NCI-H524 treated with DMSO at 0.1 percent for 48 hours (cell line): ENCODE results near the gene KNCN.

Experiments used
- DNase-seq: peaks from one replicate; lab custom pipeline; 2025; lab: John Stamatoyannopoulos, UW

KNCN gene

DNA sequence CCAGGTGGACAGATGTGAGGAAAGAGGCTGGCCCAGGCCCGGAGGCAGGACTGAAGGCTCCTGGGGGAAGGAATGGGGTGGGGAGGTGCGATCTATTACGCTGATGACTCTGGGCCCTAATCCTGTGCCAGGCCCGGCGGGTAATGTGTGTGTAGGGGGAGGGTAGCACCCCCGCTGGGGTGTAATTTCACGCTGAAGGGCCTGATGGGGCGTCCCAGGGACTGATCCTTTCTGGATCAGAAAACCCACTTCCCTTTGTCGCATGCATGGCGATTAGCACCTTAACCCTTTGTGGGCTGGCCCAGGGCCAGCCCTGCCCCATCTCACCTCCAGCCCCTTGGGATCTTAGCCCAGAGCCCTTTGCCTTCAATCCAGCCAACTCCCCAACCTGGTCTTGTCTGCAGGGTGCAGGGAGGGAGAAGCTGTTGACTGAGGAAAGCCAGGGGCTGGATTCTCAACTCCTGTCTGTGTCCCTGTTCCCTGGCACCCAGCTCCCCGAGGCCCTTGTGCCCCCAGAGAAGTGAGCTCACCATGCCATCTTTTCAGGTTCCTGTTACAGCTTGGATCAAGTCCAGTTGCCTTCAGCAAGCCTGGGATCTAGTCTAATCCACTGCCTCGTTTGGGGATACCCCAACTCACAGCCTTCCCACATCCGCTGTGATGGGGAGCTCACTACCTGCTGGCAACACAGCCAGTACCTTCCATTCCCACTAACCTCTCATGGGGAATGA is 26.0 kb downstream of the KNCN start:
- DNase-seq = no peak

DNA sequence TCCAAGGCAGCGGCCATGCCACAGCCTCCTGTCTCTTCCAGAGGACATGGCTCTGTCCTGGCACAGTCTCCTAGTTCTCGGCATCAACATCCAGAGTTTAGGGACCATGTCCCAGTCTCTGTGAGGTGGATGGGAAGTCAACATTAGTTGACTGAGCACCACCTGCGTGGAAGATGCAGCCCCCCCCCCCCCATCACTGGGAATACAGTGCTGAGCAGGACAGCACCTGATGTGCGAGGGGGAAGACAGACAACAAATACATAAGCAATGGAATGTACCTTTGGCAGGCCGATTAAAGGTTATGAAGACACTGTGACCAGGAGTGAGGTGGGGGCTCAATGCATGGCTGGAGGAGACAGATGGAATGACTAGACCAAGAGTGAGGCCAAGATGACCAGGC is 26.6 kb downstream of the KNCN start:
- no peak for DNase-seq

DNA sequence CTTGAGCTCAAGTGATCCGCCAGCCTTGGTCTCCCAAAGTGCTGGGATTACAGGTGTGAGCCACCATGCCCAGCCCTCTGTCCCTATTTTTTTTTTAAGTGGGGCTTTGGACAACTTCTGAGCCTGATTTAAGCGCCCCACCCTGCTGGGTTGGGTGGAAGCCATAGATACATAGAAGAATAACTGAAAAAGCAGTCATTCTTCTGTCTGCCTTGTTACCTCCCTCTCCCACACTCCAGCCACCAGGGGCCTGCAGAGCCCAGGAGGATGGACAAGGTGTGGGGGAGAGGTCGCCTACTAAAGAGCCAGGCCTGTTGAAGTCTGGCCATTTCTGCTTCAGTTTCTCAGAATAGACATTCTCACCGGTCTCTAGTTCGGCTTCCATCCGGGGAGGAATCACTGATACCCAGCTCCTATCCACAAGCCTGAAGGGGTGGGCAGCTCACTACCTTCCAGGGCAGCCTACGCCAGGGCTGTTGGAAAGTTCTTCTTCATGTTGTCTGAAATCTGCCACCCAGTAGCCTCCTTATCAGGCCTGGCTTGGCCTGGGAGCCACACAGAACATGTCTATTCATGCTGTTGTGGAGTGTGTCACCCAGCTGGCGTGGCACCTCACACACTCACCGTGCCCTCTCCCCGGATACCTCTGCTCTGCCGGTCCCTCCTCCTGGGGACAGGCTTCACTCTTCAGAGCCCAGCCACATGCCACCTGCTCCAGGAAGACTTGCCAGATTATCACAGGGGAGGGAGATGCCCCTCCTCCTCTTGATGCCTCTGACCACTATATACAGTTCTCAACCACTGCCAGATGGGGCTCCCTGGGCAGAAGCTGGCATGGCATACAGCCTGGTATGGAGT is 27.7 kb downstream of the KNCN start:
- DNase-seq = peak; percentile 47

DNA sequence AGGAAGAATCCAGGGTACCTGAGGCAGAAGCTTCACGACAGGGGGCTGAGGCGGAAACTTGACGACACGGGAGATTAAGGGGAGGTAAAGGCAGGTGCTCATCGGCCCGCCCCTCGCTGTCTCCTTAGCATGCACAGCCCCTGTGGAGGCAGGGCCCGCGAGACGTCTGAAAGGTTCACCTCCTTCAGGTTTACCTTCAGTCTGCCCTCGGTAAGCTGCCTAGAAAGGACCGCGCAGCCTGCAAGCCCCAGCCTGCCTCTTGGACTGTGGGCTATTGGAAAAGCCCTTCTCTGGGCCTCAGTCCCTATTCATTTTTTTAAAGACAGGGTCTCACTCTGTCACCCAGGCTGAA is 28.5 kb downstream of the KNCN start:
- DNase-seq = no peak

DNA sequence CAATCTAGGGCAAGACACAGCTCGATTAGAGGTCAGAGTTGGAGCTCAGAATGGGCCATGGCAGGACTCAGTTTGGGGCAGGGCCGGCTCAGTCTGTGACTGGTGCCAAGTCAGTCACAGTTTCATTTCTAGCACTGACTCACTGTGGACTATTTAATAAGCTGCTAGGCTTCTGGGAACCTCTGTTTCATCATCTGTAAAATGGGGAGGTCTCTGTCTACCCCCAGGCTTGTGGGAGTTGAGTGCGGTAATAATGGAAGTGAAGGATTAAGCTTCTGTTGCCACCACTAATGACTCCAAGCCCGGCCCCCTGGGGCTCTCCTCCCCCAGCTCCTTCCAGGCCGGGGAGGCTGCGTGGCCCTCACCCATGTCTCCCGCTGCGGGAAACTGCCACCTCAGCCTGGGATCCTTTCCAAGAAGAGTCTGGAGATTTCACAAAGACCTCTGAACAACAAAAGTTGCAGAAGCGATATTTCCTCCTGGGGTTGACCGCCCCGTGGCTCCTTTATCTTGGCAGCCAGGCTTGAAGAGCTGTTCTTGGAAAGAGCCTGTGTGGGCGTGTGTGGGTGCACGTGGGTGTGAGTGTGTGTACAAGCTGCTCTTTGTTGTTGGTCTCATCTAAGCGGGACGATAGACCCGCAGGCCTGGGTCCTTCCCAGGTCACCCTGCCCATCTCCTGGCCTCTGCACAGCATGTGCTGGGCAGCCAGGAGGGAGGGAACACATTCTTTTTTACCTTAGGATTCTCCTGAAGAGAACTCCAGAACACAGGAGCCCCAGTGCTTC is 29.1 kb downstream of the KNCN start:
- DNase-seq = no peak

DNA sequence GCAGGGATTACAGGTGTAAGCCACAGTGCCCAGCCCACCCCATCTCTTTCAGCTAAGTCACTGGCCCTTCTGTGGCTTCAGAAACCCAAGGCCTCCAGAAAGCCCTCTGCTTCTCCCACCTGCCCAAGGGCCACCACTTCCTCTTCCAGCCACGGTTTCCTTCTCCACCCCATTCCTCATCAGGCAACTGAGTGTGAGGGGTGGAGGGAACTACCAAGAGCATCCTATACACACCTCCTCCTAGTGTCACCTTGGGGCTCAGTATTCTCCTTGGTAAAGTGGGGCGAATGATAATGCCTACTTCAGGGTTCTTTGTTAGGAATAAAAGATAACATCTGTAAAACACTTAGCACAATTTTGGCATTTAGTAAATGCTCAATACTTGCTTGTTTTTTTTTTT is 30.0 kb downstream of the KNCN start:
- DNase-seq = no peak

DNA sequence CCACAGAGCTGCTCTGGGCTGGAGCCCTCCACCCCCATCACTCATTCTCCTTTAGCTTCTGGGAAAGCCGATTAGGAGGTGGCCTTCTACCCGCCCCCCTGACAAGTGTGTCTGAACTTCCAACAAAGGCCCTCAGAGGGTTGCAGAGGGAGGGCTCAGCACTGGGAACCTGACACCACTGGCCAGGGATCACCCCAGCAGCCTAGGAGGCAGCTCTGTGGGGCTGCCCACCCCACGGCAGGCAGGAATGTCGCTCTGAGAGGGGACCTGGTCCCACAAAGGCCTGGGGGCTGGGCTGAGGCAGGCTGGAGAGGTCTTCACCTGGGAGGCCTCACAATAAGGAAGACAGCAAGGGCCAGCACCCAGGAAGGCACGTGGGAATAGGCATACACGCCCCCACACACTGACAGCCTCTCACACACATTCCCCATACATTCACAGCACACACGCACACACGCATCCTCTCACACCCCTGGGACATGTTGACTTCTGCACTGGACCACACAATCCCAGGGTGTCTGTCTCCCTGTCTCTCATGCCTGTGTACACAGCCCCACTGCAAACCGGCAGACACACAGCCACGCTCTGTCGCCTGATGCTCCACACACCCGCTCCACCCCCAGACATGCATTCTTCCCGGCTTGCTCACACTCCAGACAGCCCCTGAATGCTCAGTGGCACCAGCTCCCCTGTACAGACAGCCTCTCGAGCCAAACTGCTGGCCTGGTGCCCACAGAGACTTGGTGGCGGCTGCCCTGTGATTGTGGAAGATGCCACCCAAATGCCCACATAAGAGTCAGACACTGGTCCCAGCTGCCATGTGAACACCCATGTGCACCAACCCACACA is 31.2 kb downstream of the KNCN start:
- no peak for DNase-seq

DNA sequence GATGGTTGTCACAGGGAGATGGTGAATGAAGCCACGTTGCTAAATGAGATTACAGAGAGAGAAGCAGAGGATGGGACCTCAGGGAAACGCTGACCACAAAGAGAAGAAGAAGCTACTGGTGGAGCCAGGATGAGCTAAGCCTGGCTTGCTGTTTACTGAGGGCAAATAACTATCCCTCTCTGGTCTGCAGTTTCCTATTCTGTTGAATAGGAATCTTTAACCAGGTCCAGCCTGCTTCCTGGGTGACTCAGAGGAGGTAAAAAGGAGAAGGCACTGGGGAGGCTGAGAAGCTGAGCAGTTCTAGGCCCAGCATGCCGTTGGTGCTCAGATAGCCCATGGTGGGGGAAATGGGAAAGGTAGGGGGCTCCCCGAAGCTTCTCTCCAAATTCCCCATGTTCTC is 32.2 kb downstream of the KNCN start:
- no peak for DNase-seq

DNA sequence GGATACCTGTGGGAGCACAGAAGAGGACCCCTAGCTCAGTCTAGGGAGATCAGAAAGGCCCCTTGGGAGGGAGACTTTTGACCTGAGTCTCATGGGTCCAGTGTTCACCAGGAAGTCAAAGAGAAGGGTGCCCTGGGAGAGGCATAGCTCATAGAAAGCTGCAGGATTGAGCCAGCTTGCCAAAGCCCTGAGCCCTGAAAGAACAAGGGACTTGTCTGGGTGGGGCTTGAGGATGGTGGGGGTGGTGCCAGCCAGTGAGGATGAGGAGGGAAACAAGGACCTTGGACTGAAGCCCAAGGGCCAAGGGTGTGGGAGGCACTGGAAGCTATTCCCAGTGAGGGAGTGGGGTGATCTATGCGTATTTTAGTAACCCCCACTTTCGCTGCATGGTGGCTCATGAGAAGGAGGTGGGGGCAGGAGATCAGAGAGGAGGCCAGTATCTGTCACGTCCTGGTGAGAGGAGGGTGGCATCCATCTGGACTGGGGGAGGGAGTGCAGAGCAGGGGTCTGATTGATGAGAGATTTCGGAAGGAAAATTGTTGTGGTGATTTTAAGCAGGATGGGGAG is 33.4 kb downstream of the KNCN start:
- DNase-seq = no peak

DNA sequence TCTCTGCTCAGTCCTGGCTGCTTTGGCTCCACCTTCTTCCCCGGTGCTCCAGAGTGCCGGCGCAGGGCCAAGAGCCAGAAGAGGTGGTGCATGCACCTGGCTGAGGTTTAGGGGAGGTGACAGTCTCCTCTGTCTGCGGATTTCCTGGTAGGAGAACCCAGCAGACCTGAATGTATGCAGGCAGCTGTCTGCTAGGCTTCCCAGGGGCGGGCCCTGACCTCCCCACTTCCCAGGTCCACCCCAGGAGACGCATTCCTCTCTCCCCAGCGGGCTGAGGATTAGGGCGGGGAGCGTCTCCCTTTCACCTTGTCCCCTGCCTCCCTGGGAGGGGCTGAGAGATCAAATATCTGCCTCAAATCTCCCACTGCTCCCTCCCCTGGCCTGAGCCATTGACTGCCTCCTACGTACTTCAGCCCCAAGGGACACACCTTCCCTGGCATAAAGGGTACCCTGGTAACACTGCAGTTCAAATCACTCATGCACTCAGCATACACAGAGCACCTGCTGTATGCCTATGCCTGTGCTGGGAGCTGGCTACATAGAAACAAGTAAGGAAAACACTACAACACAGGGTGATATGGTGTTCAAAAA is 34.3 kb downstream of the KNCN start:
- no peak for DNase-seq

DNA sequence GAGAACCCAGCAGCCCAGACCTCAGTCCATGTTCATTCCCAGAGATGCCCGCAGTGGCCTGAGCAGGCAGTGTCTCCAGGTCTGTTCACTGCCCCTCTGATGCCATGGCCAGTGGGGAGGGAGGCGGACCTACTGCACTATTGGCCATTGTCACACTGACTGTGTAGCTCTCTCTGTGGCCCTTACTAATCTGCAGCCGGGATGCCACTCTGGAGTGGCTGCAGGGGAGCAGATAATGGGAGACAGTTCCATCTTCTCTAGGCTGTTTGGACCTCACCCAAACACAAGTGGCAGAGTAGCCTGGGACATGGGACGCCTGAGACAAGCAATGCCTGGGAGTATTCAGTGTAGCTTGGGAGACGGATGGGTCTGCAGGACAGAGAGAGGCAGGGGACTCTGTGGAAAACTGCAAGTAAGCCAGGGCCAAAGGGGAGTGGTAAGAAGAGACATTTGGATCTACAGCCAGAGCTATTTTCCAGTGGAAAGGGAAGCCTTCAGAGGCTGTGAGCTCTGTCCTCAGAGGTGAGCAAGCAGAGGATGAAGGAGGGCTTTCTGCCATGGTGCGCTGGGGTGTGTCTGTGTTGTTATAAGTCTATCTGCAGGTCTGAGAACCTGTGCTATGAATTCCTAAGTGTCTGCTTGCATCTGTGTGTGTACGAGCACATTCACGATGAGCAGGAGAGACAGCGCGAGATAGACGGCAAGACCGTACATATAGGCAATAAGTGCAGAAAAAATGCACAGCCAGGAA is 35.1 kb downstream of the KNCN start:
- no peak for DNase-seq

DNA sequence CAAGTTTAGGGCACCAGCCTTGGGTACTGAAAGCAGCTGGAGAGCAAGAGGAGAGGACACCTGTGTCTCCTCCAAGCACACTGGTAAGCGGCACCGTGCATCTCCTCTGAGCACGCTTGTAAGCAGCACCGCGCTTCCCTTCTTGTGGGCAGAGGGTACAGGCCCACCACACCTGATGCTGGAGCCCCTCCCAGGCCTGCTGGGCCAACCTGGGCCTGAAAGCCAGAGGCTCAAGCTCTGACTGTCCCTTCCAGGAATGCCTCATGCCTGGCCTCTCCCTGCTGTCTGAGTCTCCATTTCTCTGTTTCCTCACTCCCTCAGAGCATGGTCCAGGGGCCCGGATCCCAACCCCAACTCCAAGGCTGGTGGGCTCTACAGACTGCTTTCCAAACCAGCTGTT is 35.9 kb downstream of the KNCN start:
- no peak for DNase-seq

DNA sequence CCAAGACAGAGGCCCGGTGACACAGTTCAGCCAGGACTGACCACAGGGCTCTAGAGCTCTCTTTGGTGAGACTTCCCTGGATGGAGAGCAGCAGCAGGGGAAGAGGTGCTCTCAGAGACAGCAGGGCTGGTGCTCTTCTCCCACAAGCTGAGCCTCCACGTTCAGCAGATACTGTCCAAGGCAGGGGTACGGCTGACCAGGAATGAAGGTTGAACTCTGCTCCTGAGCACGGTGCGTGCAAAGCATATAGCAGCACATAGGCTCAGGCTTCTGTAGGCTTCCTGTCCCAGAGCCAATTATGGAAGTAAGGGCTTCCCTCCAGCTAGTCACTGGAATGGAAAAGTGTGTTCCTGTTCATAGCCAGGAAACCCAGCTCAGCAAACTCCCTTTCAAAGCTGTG is 37.9 kb downstream of the KNCN start:
- no peak for DNase-seq

DNA sequence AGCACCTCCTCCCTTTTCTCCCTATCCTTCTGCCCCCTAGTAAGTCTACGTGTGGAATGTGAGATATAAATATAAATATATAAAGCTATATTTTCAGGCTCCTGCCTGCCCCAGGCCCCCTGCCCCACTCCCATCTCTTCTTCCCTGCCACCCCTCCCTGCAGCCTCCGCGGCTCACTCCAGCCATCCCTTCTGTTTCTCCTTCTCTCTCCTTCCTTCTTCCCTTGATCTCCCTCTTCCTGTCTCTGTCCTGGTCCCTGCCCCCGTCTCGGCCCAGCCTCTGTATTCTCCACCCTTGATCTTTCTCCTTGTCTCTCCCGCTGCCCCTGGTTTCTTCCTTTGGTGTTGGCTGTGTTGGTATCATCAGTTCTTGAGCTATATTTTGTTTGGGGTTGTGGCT is 38.7 kb downstream of the KNCN start:
- no peak for DNase-seq

DNA sequence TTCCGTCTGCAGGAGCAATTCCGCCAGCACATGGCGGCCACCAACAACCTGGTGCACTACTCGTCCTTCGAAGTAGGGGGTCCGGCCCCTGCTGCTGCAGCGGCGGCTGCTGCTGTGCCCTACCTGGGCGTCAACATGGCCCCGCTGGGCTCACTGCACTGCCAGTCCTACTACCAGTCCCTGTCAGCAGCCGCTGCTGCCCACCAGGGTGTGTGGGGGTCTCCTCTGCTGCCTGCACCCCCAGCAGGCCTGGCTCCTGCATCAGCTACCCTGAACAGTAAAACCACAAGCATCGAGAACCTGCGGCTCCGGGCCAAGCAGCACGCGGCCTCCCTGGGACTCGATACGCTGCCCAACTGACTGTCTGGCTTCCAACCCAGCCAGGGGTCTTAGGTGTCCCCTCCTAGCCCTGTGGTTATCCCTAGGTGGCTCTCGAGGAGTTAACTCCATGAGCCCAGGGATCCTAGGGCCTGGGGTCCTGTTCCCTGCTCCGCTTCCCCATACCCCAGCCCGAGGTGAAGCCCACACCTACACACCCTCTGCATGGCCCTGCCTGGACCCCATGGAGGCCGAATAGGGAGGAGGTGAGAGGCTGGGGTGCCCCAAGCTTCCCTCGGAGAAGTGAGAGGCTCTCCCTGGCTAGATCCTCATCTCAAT is 39.2 kb downstream of the KNCN start:
- no peak for DNase-seq

DNA sequence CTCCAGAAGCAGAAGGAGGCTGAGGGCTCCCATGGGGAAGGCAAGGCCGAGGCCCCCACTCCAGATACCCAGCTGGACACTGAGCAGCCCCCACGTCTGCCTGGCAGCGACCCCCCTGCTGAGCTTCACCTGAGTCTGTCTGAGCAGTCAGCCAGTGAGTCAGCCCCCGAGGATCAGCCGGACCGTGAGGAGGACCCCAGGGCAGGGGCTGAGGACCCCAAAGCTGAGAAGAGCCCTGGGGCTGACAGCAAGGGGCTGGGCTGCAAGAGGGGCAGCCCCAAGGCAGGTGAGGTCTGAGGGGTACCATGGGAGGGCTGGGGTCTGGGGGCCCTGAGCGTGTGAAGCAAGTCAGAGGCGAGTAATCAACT is 40.5 kb downstream of the KNCN start:
- no peak for DNase-seq

DNA sequence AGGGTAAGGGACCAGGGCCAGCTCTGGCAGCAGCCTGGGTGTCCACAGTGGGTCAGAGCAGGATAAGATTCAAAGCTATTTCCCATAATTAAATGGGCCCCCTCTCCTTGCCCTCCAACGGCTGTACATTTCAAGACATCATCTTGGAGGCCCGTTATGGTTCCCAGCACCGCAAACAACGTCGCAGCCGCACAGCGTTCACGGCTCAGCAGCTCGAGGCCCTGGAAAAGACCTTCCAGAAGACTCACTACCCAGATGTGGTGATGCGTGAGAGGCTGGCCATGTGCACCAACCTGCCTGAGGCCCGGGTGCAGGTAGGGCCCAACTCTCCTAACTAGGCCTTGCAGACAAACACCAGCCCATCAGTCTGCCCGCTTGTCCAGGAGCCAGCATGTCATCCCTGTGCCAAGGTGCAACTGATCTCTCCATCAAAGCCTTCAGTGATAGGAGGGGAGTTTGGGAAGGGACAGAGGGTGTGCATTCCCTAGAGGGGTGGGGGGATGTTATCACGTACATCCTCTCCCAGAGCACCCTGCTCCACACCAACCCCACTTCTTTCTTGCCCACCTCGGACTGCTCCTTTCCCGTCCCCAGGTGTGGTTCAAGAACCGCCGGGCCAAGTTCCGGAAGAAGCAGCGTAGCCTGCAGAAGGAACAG is 41.0 kb downstream of the KNCN start:
- no peak for DNase-seq

DNA sequence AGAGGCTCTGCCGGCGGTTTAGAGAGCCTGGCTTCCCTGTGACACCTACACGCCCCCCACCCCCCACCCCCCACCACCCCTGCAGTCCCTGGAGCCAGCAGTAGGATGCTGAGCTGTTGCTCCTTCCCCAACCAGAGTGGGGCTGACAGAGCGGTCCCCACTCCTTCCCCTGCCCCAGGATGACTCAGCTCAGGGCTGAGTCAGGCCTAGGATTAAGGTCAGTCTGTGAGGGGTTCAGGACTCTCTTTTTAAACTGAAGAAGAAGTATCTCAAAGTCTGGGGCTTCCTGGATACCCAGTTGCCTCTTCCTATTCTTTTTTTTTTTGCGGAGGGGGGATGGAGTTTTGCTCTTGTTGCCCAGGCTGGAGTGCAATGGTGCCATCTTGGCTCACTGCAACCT is 42.7 kb downstream of the KNCN start:
- DNase-seq = no peak

DNA sequence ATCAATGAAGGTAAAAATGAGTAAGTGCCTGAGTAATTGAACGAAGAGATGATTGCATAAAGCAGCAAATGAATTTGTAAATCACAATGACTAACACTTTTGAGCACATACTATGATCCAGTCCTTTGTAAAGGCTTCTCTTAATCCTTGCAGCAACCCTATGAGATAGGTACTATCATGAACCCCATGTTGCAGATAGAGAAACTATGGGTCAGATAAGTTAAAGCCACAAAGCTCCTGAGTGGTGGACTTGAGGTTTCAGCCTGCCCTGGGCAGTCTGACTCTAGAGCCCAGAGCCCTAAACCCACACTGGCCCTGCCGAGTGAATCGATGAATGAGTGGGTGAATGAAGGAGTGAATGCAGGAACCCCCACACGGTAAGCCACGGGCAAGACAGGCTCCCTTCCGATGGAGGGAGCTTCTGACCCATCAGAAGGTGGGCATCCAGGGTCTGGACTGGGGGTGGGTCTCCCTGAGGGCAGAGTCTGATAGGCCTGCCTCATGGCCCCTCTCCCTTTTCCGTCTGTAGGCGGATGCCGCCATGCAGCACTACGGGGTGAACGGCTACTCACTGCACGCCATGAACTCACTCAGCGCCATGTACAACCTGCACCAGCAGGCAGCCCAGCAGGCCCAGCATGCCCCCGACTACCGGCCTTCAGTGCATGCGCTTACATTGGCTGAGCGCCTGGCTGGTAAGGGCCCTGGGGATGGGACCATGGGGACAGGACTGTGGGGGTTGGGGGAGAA is 44.8 kb downstream of the KNCN start:
- no peak for DNase-seq
